ENCODE measurements around the gene GARRE1.
"Not testable (repeated sequence)": the region's sequence is repeated elsewhere in the genome, so short reads cannot be mapped to it uniquely, and the experiment has no call there.

Gene GARRE1

GRCh38 chr19:34254046-34254697, at the start of gene GARRE1:
GARRE1 (plus strand) TSS chr19:34254554; CDS start chr19:34300474, 45,920 bp downstream.
- DNase-seq (ENCODE audit: low read depth) = peak; percentile 79

GRCh38 chr19:34205324-34205723, 49.0 kb upstream of the GARRE1 start:
- DNase-seq (ENCODE audit: low read depth) = not testable (repeated sequence)

- DNase-seq (ENCODE audit: low read depth) = no peak
These were observed 46.0 kb upstream of the GARRE1 start for GRCh38 chr19:34208291-34208884.

- no peak for DNase-seq (ENCODE audit: low read depth)
These were observed 44.6 kb upstream of the GARRE1 start for GRCh38 chr19:34209726-34210125.

GRCh38 chr19:34213283-34213682, 41.1 kb upstream of the GARRE1 start:
- no peak for DNase-seq (ENCODE audit: low read depth)

GRCh38 chr19:34214040-34214439, 40.3 kb upstream of the GARRE1 start:
- no peak for DNase-seq (ENCODE audit: low read depth)

- no peak for DNase-seq (ENCODE audit: low read depth)
These were observed 39.2 kb upstream of the GARRE1 start for GRCh38 chr19:34215006-34215665.

GRCh38 chr19:34215666-34216038, 38.7 kb upstream of the GARRE1 start:
- DNase-seq (ENCODE audit: low read depth) = no peak

GRCh38 chr19:34216745-34217219, 37.6 kb upstream of the GARRE1 start:
- not testable (repeated sequence) for DNase-seq (ENCODE audit: low read depth)

- DNase-seq (ENCODE audit: low read depth) = peak; percentile 39
These were observed 36.2 kb upstream of the GARRE1 start for GRCh38 chr19:34217952-34218817.

GRCh38 chr19:34218818-34219164, 35.6 kb upstream of the GARRE1 start:
- DNase-seq (ENCODE audit: low read depth) = no peak

GRCh38 chr19:34220472-34221063, 33.8 kb upstream of the GARRE1 start:
- DNase-seq (ENCODE audit: low read depth) = peak; percentile 33

GRCh38 chr19:34222386-34222785, 32.0 kb upstream of the GARRE1 start:
- no peak for DNase-seq (ENCODE audit: low read depth)

- no peak for DNase-seq (ENCODE audit: low read depth)
These were observed 29.2 kb upstream of the GARRE1 start for GRCh38 chr19:34224996-34225658.

GRCh38 chr19:34225659-34226015, 28.7 kb upstream of the GARRE1 start:
- DNase-seq (ENCODE audit: low read depth) = no peak

- no peak for DNase-seq (ENCODE audit: low read depth)
These were observed 28.3 kb upstream of the GARRE1 start for GRCh38 chr19:34226036-34226435.

GRCh38 chr19:34228347-34228746, 26.0 kb upstream of the GARRE1 start:
- no peak for DNase-seq (ENCODE audit: low read depth)

- no peak for DNase-seq (ENCODE audit: low read depth)
These were observed 25.6 kb upstream of the GARRE1 start for GRCh38 chr19:34228762-34229161.

GRCh38 chr19:34229721-34230120, 24.6 kb upstream of the GARRE1 start:
- DNase-seq (ENCODE audit: low read depth) = no peak

- no peak for DNase-seq (ENCODE audit: low read depth)
These were observed 23.5 kb upstream of the GARRE1 start for GRCh38 chr19:34230820-34231219.

GRCh38 chr19:34231439-34231838, 22.9 kb upstream of the GARRE1 start:
- DNase-seq (ENCODE audit: low read depth) = no peak
